Ishikawa (cell line): ENCODE data around the gene TSPOAP1.

Source experiments
- CEBPB ChIP-seq: IDR thresholded peaks from 2 replicates; pipeline ENCODE4 v1.6.1; 2012
- CREB1 ChIP-seq: IDR thresholded peaks from 2 replicates; pipeline ENCODE4 v1.6.1; 2012; ENCODE audit warnings: low read depth
- EP300 ChIP-seq: IDR thresholded peaks from 2 replicates; pipeline ENCODE4 v1.6.1; 2012; ENCODE audit warnings: borderline replicate concordance
- MAX ChIP-seq: IDR thresholded peaks from 2 replicates; pipeline ENCODE4 v1.6.1; 2012
- RAD21 ChIP-seq: IDR thresholded peaks from 2 replicates; pipeline ENCODE4 v1.6.1; 2012; ENCODE audit warnings: low read depth
- REST ChIP-seq: IDR thresholded peaks from 2 replicates; pipeline ENCODE4 v1.6.1; 2012; ENCODE audit warnings: low read depth, mild to moderate bottlenecking
- USF1 ChIP-seq: IDR thresholded peaks from 2 replicates; pipeline ENCODE4 v1.6.1; 2012
- YY1 ChIP-seq: IDR thresholded peaks from 2 replicates; pipeline ENCODE4 v1.6.1; 2012; ENCODE audit warnings: low read depth

GRCh38 chr17:58291246-58291645 lies 37.3 kb downstream of the TSPOAP1 start:
- TF ChIP-seq MAX (no peak), EP300 (no peak), REST (no peak), CEBPB (no peak), USF1 (no peak), YY1 (no peak), CREB1 (no peak), RAD21 (no peak)
